ENCODE data around the gene AASS. TPM values are rescaled to one million over a fixed set of nuclear protein-coding genes. Genes with fewer than 3 reads are reported as not detected.

The AASS gene
- total RNA-seq, 1 experiment from 2014 or later: 0.31 TPM

- no peaks in the 10 kb centered on the region for H3K27me3 ChIP-seq (ENCODE audit: control insufficient read depth, insufficient read depth, low read length)
- ChIA-PET POLR2A (no interaction called here), CTCF (no interaction called here)
- ATAC-seq (no peak), DNase-seq (ENCODE audit: low read depth, low spot score) (no peak)
- BruUV-seq (replicated peaks): no TSS peak
- no peaks in the 10 kb centered on the region; the same call in 1 of the 2 replicates for H3K4me1 ChIP-seq (ENCODE audit: control insufficient read depth, insufficient read depth, low read length)
- H3K4me3 ChIP-seq (ENCODE audit: low read depth in 2 of 2, low read length in 2 of 2): no peak overlapping the region
- H3K27ac ChIP-seq (ENCODE audit: low read length): no peak overlapping the region
- no peaks in the 10 kb centered on the region for H3K9me3 ChIP-seq (ENCODE audit: control insufficient read depth, insufficient read depth, low read depth, low read length)
- no peak for TF ChIP-seq TCF7L2 (IDR thresholded peaks at IDR 0.05; ENCODE audit: low read depth, low read length)
- no peak for TF ChIP-seq CTCF (IDR thresholded peaks at IDR 0.05)
- TF ChIP-seq POLR2AphosphoS5 (IDR thresholded peaks at IDR 0.05; ENCODE audit: low read depth, low read length): no peak
- no peak for TF ChIP-seq REST (IDR thresholded peaks at IDR 0.05; ENCODE audit: insufficient read depth in 1 of 2, low read depth in 2 of 2, low read length in 1 of 2)
- in situ Hi-C loops (cut with HindIII; ENCODE audit: low pct_unique_long_range_greater_than_20kb, low sequenced_read_pairs): no loop called here
- intact Hi-C loops (cut with micrococcal nuclease; ENCODE audit: unreplicated experiment): no loop called here
- H3K36me3 ChIP-seq (ENCODE audit: control insufficient read depth, insufficient read depth, low read length): no peaks in the 10 kb centered on the region
These were observed 84.5 kb downstream of the AASS start for GRCh38 chr7:122059542-122059941.

DNA sequence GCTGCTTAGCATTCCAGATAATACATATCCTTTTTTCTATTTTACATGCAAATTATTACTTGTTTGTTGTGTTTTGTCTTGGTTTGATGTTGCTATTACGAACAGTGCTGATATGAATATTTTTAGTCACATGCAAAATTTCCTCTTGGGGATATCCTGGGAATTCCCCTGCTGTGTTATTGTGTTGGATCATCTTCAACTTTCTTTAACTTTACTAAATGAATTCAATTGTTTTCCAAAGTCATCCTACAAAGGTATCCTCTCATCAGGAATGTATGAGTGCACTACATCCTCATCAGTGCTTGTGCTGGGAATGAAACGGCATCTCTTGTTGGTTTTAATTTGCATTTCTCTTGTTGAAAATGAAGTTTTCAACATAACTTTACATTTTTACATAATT lies 87.1 kb downstream of the AASS start:
- no peaks in the 10 kb centered on the region for H3K9me3 ChIP-seq (ENCODE audit: control insufficient read depth, insufficient read depth, low read depth, low read length)
- no peaks in the 10 kb centered on the region for H3K27me3 ChIP-seq (ENCODE audit: control insufficient read depth, insufficient read depth, low read length)
- no peak for TF ChIP-seq TCF7L2 (IDR thresholded peaks at IDR 0.05; ENCODE audit: low read depth, low read length)
- TF ChIP-seq POLR2AphosphoS5 (IDR thresholded peaks at IDR 0.05; ENCODE audit: low read depth, low read length): no peak
- TF ChIP-seq REST (IDR thresholded peaks at IDR 0.05; ENCODE audit: insufficient read depth in 1 of 2, low read depth in 2 of 2, low read length in 1 of 2): no peak
- TF ChIP-seq SIN3A (IDR thresholded peaks at IDR 0.05; ENCODE audit: borderline replicate concordance, insufficient read depth, low read depth, low read length): no peak
- no peak for TF ChIP-seq CTCF (IDR thresholded peaks at IDR 0.05)
- CTCF ChIA-PET: no interaction called here
- DNase-seq (ENCODE audit: low read depth, low spot score): no peak
- H3K36me3 ChIP-seq (ENCODE audit: control insufficient read depth, insufficient read depth, low read length): no peaks in the 10 kb centered on the region
- no peaks in the 10 kb centered on the region; the same call in 1 of the 2 replicates for H3K4me1 ChIP-seq (ENCODE audit: control insufficient read depth, insufficient read depth, low read length)
- no TSS peak for BruUV-seq (replicated peaks)
- no peak overlapping the region for H3K27ac ChIP-seq (ENCODE audit: low read length)
- intact Hi-C loops (cut with micrococcal nuclease; ENCODE audit: unreplicated experiment): no loop called here
- POLR2A ChIA-PET: no interaction called here
- H3K4me3 ChIP-seq (ENCODE audit: low read depth in 2 of 2, low read length in 2 of 2): no peak overlapping the region
- ATAC-seq: no peak
- in situ Hi-C loops (cut with HindIII; ENCODE audit: low pct_unique_long_range_greater_than_20kb, low sequenced_read_pairs): no loop called here
